ENCODE measurements around the gene BMP2. TPM values are rescaled to one million over a fixed set of nuclear protein-coding genes. Genes with fewer than 3 reads are reported as not detected.

Gene BMP2
- total RNA-seq = not detected in 2 replicates
- total RNA-seq (2013) = 0.02 TPM
- not detected in 2 replicates for polyA plus RNA-seq
- polyA minus RNA-seq = not detected in 2 replicates

DNA sequence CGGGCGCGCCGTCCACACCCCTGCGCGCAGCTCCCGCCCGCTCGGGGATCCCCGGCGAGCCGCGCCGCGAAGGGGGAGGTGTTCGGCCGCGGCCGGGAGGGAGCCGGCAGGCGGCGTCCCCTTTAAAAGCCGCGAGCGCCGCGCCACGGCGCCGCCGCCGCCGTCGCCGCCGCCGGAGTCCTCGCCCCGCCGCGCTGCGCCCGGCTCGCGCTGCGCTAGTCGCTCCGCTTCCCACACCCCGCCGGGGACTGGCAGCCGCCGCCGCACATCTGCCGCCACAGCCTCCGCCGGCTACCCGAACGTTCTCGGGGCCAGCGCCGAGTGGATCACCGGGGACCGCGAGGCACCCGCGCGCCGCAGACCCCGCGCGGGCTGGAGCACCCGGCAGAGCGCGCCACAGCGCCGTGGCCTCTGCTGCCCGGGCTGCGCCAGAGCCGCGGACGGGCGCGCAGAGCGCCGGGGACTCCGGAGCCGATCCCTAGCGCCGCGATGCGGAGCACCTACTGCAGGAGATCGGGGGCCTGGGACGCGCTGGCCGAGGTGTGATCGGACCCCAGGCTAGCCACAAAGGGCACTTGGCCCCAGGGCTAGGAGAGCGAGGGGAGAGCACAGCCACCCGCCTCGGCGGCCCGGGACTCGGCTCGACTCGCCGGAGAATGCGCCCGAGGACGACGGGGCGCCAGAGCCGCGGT, at the start of gene BMP2:
Gene BMP2, plus strand, starts transcription at position 151 of the 692 bp plus-strand sequence. CDS start 2,441 bp downstream, outside the sequence.
- DNase-seq = peak; percentile 16
- H3K27me3 ChIP-seq (replicated peaks in 1 of 4; ENCODE audit: control extremely low read depth in 1 of 4, control insufficient read depth in 3 of 4, insufficient read depth in 4 of 4, low read length in 3 of 4) = peaks cover 0 to 31% (median 21%) of the 10 kb centered on the region in 4 experiments
- H3K4me1 ChIP-seq (ENCODE audit: control insufficient read depth in 2 of 2, insufficient read depth in 2 of 2, low read length in 2 of 2) = peaks cover 4 to 18% of the 10 kb centered on the region in 2 donors
- ChIA-PET CTCF (no interaction called here), POLR2A (no interaction called here)
- H3K27me3 Mint-ChIP-seq = peaks cover 50% of the 10 kb centered on the region
- 2% methylated on average over 111 of the region's 112 CpGs for WGBS (ENCODE audit: insufficient coverage)
- H3K36me3 ChIP-seq (replicated peaks in 1 of 2; ENCODE audit: control extremely low read depth in 1 of 2, control insufficient read depth in 1 of 2, extremely low read depth in 1 of 2, insufficient read depth in 2 of 2, low read length in 1 of 2) = no peaks in the 10 kb centered on the region
- peak within 1 kb of the TSS; percentile 61 for H3K4me2 ChIP-seq (replicated peaks; ENCODE audit: low read depth, low read length, poor library complexity, severe bottlenecking)
- no peak within 1 kb of the TSS for H3K9ac ChIP-seq (ENCODE audit: low read length)
- H2AFZ ChIP-seq (ENCODE audit: insufficient read depth, low read depth, low read length, poor library complexity, severe bottlenecking) = no peak within 1 kb of the TSS
- H3K9me3 ChIP-seq (ENCODE audit: control extremely low read depth in 1 of 3, control insufficient read depth in 2 of 3, insufficient read depth in 1 of 3, low read length in 2 of 3) = peaks cover 0 to 7% (median 0%) of the 10 kb centered on the region in 3 donors
- H3K4me3 Mint-ChIP-seq = peak within 1 kb of the TSS; percentile 47
- intact Hi-C loops (cut with micrococcal nuclease) = no loop called here
- no peak within 1 kb of the TSS for H3K27ac ChIP-seq (ENCODE audit: low read length in 2 of 2)
- H3K79me2 ChIP-seq (ENCODE audit: control insufficient read depth, insufficient read depth, low read length) = no peaks in the 10 kb centered on the region
- H4K20me1 ChIP-seq (ENCODE audit: control insufficient read depth, insufficient read depth, low read length, poor library complexity, severe bottlenecking) = no peaks in the 10 kb centered on the region
- ATAC-seq (ENCODE audit: low read depth) = peak; percentile 31
- H3K4me1 Mint-ChIP-seq = peaks cover 9% of the 10 kb centered on the region
- peak within 1 kb of the TSS in 1 of 5 experiments; percentile 48 for H3K4me3 ChIP-seq (ENCODE audit: control extremely low read depth in 1 of 5, extremely low read depth in 1 of 5, insufficient read depth in 1 of 5, low read depth in 2 of 5, low read length in 4 of 5)
- no peaks in the 10 kb centered on the region for H3K9me3 Mint-ChIP-seq (ENCODE audit: insufficient read depth)
- H3K27ac Mint-ChIP-seq = no peak within 1 kb of the TSS
- TF ChIP-seq EZH2 (IDR thresholded peaks at IDR 0.05; ENCODE audit: borderline replicate concordance, insufficient read depth, low read depth, low read length, poor library complexity, severe bottlenecking) = no peak
- TF ChIP-seq, protein P1, sequence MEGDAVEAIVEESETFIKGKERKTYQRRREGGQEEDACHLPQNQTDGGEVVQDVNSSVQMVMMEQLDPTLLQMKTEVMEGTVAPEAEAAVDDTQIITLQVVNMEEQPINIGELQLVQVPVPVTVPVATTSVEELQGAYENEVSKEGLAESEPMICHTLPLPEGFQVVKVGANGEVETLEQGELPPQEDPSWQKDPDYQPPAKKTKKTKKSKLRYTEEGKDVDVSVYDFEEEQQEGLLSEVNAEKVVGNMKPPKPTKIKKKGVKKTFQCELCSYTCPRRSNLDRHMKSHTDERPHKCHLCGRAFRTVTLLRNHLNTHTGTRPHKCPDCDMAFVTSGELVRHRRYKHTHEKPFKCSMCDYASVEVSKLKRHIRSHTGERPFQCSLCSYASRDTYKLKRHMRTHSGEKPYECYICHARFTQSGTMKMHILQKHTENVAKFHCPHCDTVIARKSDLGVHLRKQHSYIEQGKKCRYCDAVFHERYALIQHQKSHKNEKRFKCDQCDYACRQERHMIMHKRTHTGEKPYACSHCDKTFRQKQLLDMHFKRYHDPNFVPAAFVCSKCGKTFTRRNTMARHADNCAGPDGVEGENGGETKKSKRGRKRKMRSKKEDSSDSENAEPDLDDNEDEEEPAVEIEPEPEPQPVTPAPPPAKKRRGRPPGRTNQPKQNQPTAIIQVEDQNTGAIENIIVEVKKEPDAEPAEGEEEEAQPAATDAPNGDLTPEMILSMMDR (IDR thresholded peaks at IDR 0.05) = no peak

DNA sequence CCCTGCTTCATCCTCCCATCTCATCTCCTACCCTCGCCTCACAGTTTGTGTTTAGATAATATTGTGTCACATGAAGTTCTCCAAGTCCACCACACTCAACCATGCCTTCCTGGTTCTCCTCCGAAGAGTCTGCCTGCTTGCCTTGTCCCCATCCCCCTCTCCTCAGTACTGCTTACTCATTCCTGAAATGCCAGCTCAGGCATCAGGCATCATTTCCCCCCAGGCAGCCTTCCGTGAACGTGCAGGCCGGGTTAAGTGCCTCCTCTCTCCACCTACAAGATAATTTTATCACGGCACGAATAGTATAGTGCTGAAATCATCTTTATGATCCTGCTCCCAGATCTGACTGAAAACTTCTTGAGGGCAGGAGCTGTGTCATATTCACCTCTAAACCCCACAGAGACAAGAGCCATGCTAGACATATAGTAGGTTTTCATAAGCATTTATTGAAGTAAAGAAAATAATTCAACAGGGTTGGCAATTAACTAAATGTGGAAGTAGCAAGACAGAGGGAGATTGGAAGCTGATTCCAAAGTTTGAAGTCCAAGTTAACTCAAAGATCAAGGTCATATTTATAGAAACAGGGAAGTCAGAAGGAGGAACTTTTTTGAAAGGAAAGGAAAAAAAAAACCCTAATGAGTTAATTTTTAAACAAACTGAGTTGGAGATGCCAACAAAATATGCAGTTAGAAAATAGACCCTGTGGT, 48.7 kb upstream of the BMP2 start:
- no peaks in the 10 kb centered on the region for H3K9me3 ChIP-seq (ENCODE audit: control extremely low read depth in 1 of 3, control insufficient read depth in 2 of 3, insufficient read depth in 1 of 3, low read length in 2 of 3)
- H3K4me2 ChIP-seq (replicated peaks; ENCODE audit: low read depth, low read length, poor library complexity, severe bottlenecking) = no peak overlapping the region
- H3K79me2 ChIP-seq (ENCODE audit: control insufficient read depth, insufficient read depth, low read length) = no peaks in the 10 kb centered on the region
- H2AFZ ChIP-seq (ENCODE audit: insufficient read depth, low read depth, low read length, poor library complexity, severe bottlenecking) = no peak overlapping the region
- H3K27ac Mint-ChIP-seq = no peak overlapping the region
- no peaks in the 10 kb centered on the region for H4K20me1 ChIP-seq (ENCODE audit: control insufficient read depth, insufficient read depth, low read length, poor library complexity, severe bottlenecking)
- no peaks in the 10 kb centered on the region for H3K27me3 ChIP-seq (replicated peaks in 1 of 4; ENCODE audit: control extremely low read depth in 1 of 4, control insufficient read depth in 3 of 4, insufficient read depth in 4 of 4, low read length in 3 of 4)
- no peak overlapping the region for H3K4me3 ChIP-seq (ENCODE audit: control extremely low read depth in 1 of 5, extremely low read depth in 1 of 5, insufficient read depth in 1 of 5, low read depth in 2 of 5, low read length in 4 of 5)
- H3K4me1 ChIP-seq (ENCODE audit: control insufficient read depth in 2 of 2, insufficient read depth in 2 of 2, low read length in 2 of 2) = no peaks in the 10 kb centered on the region
- H3K4me3 Mint-ChIP-seq = no peak overlapping the region
- ChIA-PET POLR2A (no interaction called here), CTCF (no interaction called here)
- ATAC-seq (ENCODE audit: low read depth) (no peak), DNase-seq (no peak)
- H3K27ac ChIP-seq (ENCODE audit: low read length in 2 of 2) = no peak overlapping the region
- 73% methylated on average over 4 of the region's 7 CpGs for WGBS (ENCODE audit: insufficient coverage)
- no peaks in the 10 kb centered on the region for H3K4me1 Mint-ChIP-seq
- H3K9me3 Mint-ChIP-seq (ENCODE audit: insufficient read depth) = no peaks in the 10 kb centered on the region
- no peaks in the 10 kb centered on the region for H3K27me3 Mint-ChIP-seq
- TF ChIP-seq EZH2 (IDR thresholded peaks at IDR 0.05; ENCODE audit: borderline replicate concordance, insufficient read depth, low read depth, low read length, poor library complexity, severe bottlenecking) = no peak
- TF ChIP-seq, protein P1 (IDR thresholded peaks at IDR 0.05) = no peak
- no peak overlapping the region for H3K9ac ChIP-seq (ENCODE audit: low read length)
- intact Hi-C loops (cut with micrococcal nuclease) = no loop called here
- H3K36me3 ChIP-seq (replicated peaks in 1 of 2; ENCODE audit: control extremely low read depth in 1 of 2, control insufficient read depth in 1 of 2, extremely low read depth in 1 of 2, insufficient read depth in 2 of 2, low read length in 1 of 2) = no peaks in the 10 kb centered on the region
